T-helper 2 cell treated with Interferon-gamma antibody and Interleukin-4, amounts not matched to agents 5 μg/mL and 100 μg/mL, for 36 hours (primary cell): ENCODE results near the gene DPEP3.
"Not testable (repeated sequence)": the region's sequence is repeated elsewhere in the genome, so short reads cannot be mapped to it uniquely, and the experiment has no call there.

Experiments
- DNase-seq: peaks from one replicate; pipeline ENCODE4 v3.0.0; 2021; ENCODE audit warnings: low spot score
- H3K27ac Mint-ChIP-seq: one replicate; pipeline ENCODE4 v1.8.0; 2021; ENCODE audit warnings: mild to moderate bottlenecking, mixed read lengths
- H3K27me3 Mint-ChIP-seq: one replicate; pipeline ENCODE4 v1.8.0; 2021; ENCODE audit warnings: low read depth, mixed read lengths
- H3K36me3 Mint-ChIP-seq: one replicate; pipeline ENCODE4 v1.8.0; 2021; ENCODE audit warnings: low read depth, mixed read lengths
- H3K4me1 Mint-ChIP-seq: one replicate; pipeline ENCODE4 v1.8.0; 2021; ENCODE audit warnings: low read depth, mixed read lengths
- H3K4me3 Mint-ChIP-seq: one replicate; pipeline ENCODE4 v1.8.0; 2022; ENCODE audit warnings: mild to moderate bottlenecking, moderate library complexity, mixed read lengths
- H3K9me3 Mint-ChIP-seq: one replicate; pipeline ENCODE4 v1.8.0; 2021; ENCODE audit warnings: mixed read lengths

The DPEP3 gene

DNA sequence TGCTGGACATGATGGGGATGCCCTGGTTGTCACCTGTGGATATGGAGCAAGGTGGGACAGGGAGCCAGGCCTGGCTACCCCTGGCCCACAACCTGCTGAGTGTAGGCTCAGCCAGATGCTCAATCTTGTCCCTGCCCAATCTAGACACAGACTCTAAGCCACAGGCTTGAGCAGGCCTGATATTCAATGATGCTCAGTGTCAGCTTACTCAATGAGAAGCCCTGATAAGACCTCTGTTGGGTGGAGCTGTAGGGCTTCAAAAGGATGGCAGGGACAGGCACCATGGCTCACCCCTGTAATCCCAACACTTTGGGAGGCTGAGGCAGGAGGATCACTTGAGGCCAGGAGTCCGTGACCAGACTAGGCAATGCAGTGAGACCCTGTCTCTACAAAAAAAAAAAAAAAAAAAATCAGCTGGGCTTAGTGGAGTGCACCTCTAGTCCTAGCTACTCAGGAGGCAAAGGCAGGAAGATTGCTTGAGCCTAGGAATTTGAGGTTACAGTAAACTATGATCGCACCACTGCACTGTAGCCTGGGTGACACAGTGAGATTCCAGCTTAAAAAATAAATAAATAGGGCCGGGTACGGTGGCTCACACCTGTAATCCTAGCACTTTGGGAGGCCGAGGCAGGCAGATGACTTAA, 39.7 kb downstream of the DPEP3 start:
- no peak for DNase-seq
- peaks cover 36% of the 10 kb centered on the region for H3K36me3 Mint-ChIP-seq
- peaks cover 20% of the 10 kb centered on the region for H3K4me1 Mint-ChIP-seq
- H3K9me3 Mint-ChIP-seq, result no peaks in the 10 kb centered on the region
- H3K27ac Mint-ChIP-seq, result peak overlapping the region; percentile 31
- H3K4me3 Mint-ChIP-seq, result no peak overlapping the region
- H3K27me3 Mint-ChIP-seq, result no peaks in the 10 kb centered on the region

GRCh38 chr16:67939507-67940445, 40.5 kb downstream of the DPEP3 start:
- Mint-ChIP-seq H3K9me3 (no peaks in the 10 kb centered on the region), H3K27me3 (no peaks in the 10 kb centered on the region), H3K36me3 (peaks cover 44% of the 10 kb centered on the region), H3K27ac (peak overlapping the region; percentile 69), H3K4me1 (peaks cover 28% of the 10 kb centered on the region), H3K4me3 (no peak overlapping the region)
- no peak for DNase-seq

- not testable (repeated sequence) for DNase-seq, H3K9me3 Mint-ChIP-seq, H3K27me3 Mint-ChIP-seq
- Mint-ChIP-seq H3K4me1 (peaks cover 31% of the 10 kb centered on the region), H3K27ac (peak overlapping the region; percentile 98), H3K4me3 (peak overlapping the region; percentile 100), H3K36me3 (peaks cover 52% of the 10 kb centered on the region)
Measured at GRCh38 chr16:67937713-67938112, 42.6 kb downstream of the DPEP3 start.

- peak overlapping the region; percentile 98 for H3K27ac Mint-ChIP-seq
- peaks cover 31% of the 10 kb centered on the region for H3K4me1 Mint-ChIP-seq
- peak; percentile 82 for DNase-seq
- peaks cover 55% of the 10 kb centered on the region for H3K36me3 Mint-ChIP-seq
- no peaks in the 10 kb centered on the region for H3K9me3 Mint-ChIP-seq
- no peaks in the 10 kb centered on the region for H3K27me3 Mint-ChIP-seq
- peak overlapping the region; percentile 100 for H3K4me3 Mint-ChIP-seq
Measured at GRCh38 chr16:67936880-67937605, 43.3 kb downstream of the DPEP3 start.

- Mint-ChIP-seq H3K27ac (peak within 1 kb of the TSS; percentile 98), H3K4me3 (peak within 1 kb of the TSS; percentile 100), H3K36me3 (peaks cover 56% of the 10 kb centered on the region), H3K27me3 (no peaks in the 10 kb centered on the region), H3K4me1 (peaks cover 26% of the 10 kb centered on the region), H3K9me3 (no peaks in the 10 kb centered on the region)
- no peak for DNase-seq
Measured at GRCh38 chr16:67936124-67936879, 44.0 kb downstream of the DPEP3 start, which contains the start of gene PSMB10. TSS of gene PSMB10 (minus strand) at chr16:67936850. CDS start at chr16:67936749, 101 bp downstream.

DNA sequence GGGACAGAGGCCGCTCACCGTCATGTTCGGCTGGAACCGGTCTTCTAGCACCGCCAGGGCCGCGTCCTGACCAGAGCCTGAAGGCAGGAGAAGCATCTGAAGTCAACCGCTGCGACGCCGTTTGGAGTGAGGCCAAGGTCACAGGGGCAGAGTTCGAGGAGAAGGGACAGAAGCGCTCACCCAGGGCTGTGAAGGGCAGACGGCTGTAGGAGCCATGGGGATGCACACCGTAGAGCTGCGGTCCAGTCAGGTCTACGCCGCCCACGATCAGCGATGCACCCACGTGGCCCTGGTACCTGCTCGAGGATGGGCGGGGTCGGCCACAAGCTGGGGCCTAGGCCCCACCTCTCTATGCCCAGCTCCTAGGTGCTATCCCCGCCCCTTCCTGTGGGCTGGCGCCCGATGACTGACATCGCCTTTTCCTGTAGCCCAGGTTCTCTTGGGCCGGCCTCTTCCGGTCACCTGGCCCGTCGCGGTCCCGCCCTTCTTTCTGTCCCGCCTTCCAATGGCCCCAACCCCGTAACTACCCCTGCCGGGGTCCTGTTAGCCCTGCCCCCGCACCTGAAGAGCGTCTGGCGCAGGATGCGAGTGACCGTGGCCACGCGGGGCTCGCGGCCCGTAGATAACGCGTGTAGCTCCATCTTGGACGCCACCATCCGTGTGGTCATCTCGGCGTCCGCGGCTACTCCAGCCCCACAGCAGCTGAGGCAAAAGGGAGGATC, 44.7 kb downstream of the DPEP3 start:
- DNase-seq, result peak; percentile 94
- H3K27ac Mint-ChIP-seq, result peak overlapping the region; percentile 98
- peak overlapping the region; percentile 100 for H3K4me3 Mint-ChIP-seq
- H3K27me3 Mint-ChIP-seq, result no peaks in the 10 kb centered on the region
- H3K36me3 Mint-ChIP-seq, result peaks cover 60% of the 10 kb centered on the region
- H3K9me3 Mint-ChIP-seq, result no peaks in the 10 kb centered on the region
- peaks cover 26% of the 10 kb centered on the region for H3K4me1 Mint-ChIP-seq

GRCh38 chr16:67935101-67935401, 45.2 kb downstream of the DPEP3 start:
- Mint-ChIP-seq H3K36me3 (peaks cover 61% of the 10 kb centered on the region), H3K9me3 (no peaks in the 10 kb centered on the region), H3K4me1 (peaks cover 23% of the 10 kb centered on the region), H3K27ac (peak overlapping the region; percentile 98), H3K27me3 (no peaks in the 10 kb centered on the region), H3K4me3 (peak overlapping the region; percentile 100)
- no peak for DNase-seq

- H3K27ac Mint-ChIP-seq, result no peak overlapping the region
- H3K9me3 Mint-ChIP-seq, result no peaks in the 10 kb centered on the region
- DNase-seq, result no peak
- peaks cover 19% of the 10 kb centered on the region for H3K4me1 Mint-ChIP-seq
- H3K4me3 Mint-ChIP-seq, result peak overlapping the region; percentile 100
- H3K27me3 Mint-ChIP-seq, result no peaks in the 10 kb centered on the region
- peaks cover 61% of the 10 kb centered on the region for H3K36me3 Mint-ChIP-seq
Measured at GRCh38 chr16:67934306-67935100, 45.8 kb downstream of the DPEP3 start.

DNA sequence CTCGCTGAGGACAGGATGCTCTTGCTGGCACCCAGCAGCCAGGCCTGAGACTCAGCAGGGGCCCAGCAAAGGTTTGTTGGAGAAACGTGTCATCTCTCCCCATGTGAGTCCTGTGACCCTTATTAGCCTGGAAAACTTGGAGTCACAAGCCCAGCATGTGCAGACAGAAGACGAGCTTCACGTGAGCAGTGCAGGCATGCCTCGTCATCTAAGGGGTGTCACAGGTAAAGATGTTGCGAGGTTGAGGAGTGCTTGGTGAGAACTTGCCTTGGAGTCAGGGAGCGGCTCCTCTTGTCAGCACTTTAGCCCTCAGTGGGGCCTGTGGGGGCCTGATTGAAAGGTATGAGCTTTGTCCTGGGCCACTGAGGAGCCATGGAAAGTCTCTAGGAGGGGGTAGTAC, 46.5 kb downstream of the DPEP3 start:
- Mint-ChIP-seq H3K36me3 (peaks cover 60% of the 10 kb centered on the region), H3K27me3 (no peaks in the 10 kb centered on the region), H3K27ac (no peak overlapping the region), H3K4me1 (peaks cover 19% of the 10 kb centered on the region), H3K9me3 (no peaks in the 10 kb centered on the region), H3K4me3 (no peak overlapping the region)
- DNase-seq, result no peak

- peaks cover 20% of the 10 kb centered on the region for H3K4me1 Mint-ChIP-seq
- DNase-seq, result no peak
- peaks cover 68% of the 10 kb centered on the region for H3K36me3 Mint-ChIP-seq
- no peak overlapping the region for H3K27ac Mint-ChIP-seq
- H3K4me3 Mint-ChIP-seq, result no peak overlapping the region
- H3K27me3 Mint-ChIP-seq, result no peaks in the 10 kb centered on the region
- H3K9me3 Mint-ChIP-seq, result no peaks in the 10 kb centered on the region
Measured at GRCh38 chr16:67932462-67932840, 47.8 kb downstream of the DPEP3 start.

DNA sequence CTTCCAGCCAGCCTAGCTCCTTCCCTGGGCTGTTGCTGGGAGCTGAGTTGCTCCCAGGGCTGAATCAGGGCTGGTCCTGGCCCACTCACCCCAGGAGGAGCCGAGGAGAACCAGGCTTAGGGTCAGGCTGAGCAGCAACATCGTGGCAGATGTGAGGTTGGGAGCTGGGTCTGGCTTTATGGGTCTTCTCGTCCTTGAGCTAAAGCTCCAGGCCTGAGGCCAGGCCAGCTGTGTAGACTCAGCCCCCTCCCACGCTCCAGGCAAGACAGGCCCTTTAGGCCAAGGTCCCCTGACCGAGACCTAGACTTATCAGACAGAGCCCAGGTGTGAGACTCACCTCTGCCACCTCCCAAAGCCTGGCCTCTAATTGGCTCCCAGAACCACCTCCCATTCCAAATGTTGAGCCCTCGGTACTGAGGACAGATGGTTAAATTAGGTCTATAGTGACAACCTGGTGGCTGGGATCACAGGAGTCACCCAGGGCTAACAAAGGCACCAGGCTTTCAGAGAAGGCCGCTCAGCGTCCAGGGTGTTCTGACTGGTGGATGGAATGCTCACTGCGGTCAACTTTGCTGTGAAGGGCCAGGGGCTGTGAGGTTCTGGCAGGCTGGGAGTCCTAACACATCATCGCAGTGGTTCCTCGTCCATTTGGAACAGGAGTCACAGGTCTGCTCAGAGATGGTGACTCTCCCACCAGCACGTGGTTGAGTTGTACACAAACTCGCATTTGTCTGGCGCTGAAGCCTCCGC, 48.4 kb downstream of the DPEP3 start, which contains the start of gene CTRL:
CTRL (minus strand) TSS at position 151 of the 750 bp plus-strand sequence; CDS start at position 141, 10 bp downstream.
- Mint-ChIP-seq H3K4me3 (no peak within 1 kb of the TSS), H3K4me1 (peaks cover 14% of the 10 kb centered on the region), H3K27ac (peak within 1 kb of the TSS; percentile 55), H3K27me3 (no peaks in the 10 kb centered on the region), H3K36me3 (peaks cover 64% of the 10 kb centered on the region), H3K9me3 (no peaks in the 10 kb centered on the region)
- no peak for DNase-seq
